ENCODE measurements around the gene SLC12A1.

The SLC12A1 gene

DNA sequence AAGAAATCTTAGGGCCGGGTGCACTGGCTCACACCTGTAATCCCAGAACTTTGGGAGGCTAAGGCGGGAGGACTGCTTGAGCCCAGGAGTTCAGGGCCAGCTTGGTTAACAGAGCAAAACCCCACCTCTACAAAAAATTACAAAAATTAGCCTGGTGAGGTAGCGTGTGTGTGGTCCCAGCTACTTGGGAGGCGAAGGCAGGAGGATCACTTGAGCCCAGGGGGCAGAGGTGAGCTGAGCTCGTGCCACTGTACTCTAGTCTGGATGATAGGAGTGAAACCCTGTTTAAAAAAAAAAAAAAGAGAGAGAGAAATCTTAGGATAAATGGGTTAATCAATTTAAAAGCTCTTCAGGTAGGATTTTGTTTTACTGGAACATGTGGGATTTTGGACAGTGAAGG, 93.9 kb downstream of the SLC12A1 start:
- no peak for DNase-seq (ENCODE audit: extremely low read depth, low read depth)
- no peak for TF ChIP-seq CTCF (IDR thresholded peaks at IDR 0.05; ENCODE audit: low read depth, low read length)

DNA sequence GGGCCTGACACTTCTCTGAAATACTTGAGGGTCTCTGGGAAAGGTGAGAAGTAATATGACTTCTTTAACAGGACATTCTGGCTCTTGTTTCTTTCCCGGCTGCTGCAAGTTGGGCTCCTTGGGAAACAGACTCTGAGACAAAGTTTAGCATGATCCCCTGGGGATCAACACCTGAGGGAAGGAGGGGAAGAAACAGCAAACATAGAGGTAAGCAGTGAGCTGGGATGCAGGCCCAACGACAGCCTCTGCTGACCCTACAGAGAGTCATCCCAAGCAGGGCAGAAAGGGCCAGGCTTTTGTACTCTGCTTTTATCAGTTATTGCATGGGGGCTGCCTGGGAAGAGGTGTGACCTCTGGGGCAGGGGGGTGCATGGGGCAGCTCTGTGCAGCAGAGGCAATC, 98.3 kb downstream of the SLC12A1 start:
- no peak for TF ChIP-seq CTCF (IDR thresholded peaks at IDR 0.05; ENCODE audit: low read depth, low read length)
- DNase-seq (ENCODE audit: extremely low read depth, low read depth), result no peak

GRCh38 chr15:48306639-48307038, 100.5 kb downstream of the SLC12A1 start:
- no peak for TF ChIP-seq CTCF (IDR thresholded peaks at IDR 0.05; ENCODE audit: low read depth, low read length)
- DNase-seq (ENCODE audit: extremely low read depth, low read depth), result no peak

GRCh38 chr15:48307586-48307985, 101.5 kb downstream of the SLC12A1 start:
- TF ChIP-seq CTCF (IDR thresholded peaks at IDR 0.05; ENCODE audit: low read depth, low read length), result no peak
- no peak for DNase-seq (ENCODE audit: extremely low read depth, low read depth)

DNA sequence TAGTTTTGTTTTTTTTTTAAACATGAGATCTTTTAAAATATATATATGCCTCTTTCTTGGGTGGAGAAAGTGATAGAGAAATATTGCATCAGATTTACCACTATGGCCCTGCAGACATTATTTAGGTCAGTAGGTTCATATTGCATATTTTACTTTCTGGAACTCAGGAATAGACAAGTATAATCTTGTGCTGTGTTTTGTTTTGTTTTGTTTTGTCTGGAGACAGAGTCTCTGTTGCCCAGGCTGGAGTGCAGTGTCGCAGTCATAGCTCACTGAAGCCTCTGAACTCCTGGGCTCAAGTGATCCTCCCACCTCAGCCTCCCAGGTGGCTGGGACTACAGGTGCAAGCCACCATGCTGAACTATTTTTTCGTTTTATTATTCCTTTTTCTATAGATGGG, 103.6 kb downstream of the SLC12A1 start:
- TF ChIP-seq CTCF (IDR thresholded peaks at IDR 0.05; ENCODE audit: low read depth, low read length), result no peak
- DNase-seq (ENCODE audit: extremely low read depth, low read depth), result no peak

DNA sequence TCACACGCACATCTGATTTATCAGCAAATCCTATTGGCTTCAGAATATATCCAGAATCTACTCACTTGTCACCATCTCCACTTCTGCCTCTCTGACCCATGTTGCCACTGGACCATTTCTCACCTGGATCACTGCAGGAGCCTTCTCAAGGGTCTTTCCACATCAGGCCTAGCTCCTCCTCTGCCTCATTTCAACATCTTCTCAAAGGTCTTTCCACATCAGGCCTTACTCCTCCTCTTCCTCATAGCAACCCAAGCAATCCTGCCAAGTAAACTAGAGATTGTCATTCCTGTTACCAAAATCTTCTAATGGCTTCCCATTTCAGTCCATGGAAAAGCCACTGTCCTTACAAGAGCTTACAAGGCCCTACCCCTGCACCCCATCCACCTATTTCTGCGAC, 107.1 kb downstream of the SLC12A1 start:
- TF ChIP-seq CTCF (IDR thresholded peaks at IDR 0.05; ENCODE audit: low read depth, low read length), result no peak
- no peak for DNase-seq (ENCODE audit: extremely low read depth, low read depth)

- DNase-seq (ENCODE audit: extremely low read depth, low read depth), result no peak
- no peak for TF ChIP-seq CTCF (IDR thresholded peaks at IDR 0.05; ENCODE audit: low read depth, low read length)
Observed at GRCh38 chr15:48315041-48315440, 108.9 kb downstream of the SLC12A1 start.
